DMS153 (cell line): Measurements from ENCODE around the gene OAS1.
A peak's percentile ranks its signal among the peaks of the same experiment; 100 is the strongest.
"Not testable (repeated sequence)": the region's sequence is repeated elsewhere in the genome, so short reads cannot be mapped to it uniquely, and the experiment has no call there.

Experiments
- DNase-seq: peaks from one replicate; lab custom pipeline; 2025; lab: John Stamatoyannopoulos, UW

OAS1 gene

GRCh38 chr12:112936927-112937326, 30.2 kb downstream of the OAS1 start:
- DNase-seq, result peak; percentile 44

GRCh38 chr12:112937741-112938719, 31.3 kb downstream of the OAS1 start, which contains the start of gene OAS3:
OAS3 (plus strand) TSS chr12:112938474; CDS start chr12:112938531, 57 bp downstream.
- DNase-seq, result peak; percentile 78

- no peak for DNase-seq
These were observed 32.0 kb downstream of the OAS1 start for GRCh38 chr12:112938751-112939150.

GRCh38 chr12:112939761-112940381, 33.1 kb downstream of the OAS1 start:
- no peak for DNase-seq

GRCh38 chr12:112941528-112942335, 35.0 kb downstream of the OAS1 start:
- DNase-seq, result no peak

- DNase-seq, result no peak
These were observed 35.8 kb downstream of the OAS1 start for GRCh38 chr12:112942572-112942971.

GRCh38 chr12:112944024-112944690, 37.4 kb downstream of the OAS1 start:
- DNase-seq, result no peak

- no peak for DNase-seq
These were observed 38.8 kb downstream of the OAS1 start for GRCh38 chr12:112945515-112945914.

GRCh38 chr12:112946236-112947000, 39.7 kb downstream of the OAS1 start:
- DNase-seq, result no peak

GRCh38 chr12:112947314-112947713, 40.6 kb downstream of the OAS1 start:
- no peak for DNase-seq

- no peak for DNase-seq
These were observed 41.0 kb downstream of the OAS1 start for GRCh38 chr12:112947761-112948160.

- no peak for DNase-seq
These were observed 42.0 kb downstream of the OAS1 start for GRCh38 chr12:112948806-112949205.

- no peak for DNase-seq
These were observed 43.9 kb downstream of the OAS1 start for GRCh38 chr12:112950701-112951100.

GRCh38 chr12:112957125-112957524, 50.4 kb downstream of the OAS1 start:
- DNase-seq, result not testable (repeated sequence)

GRCh38 chr12:112961074-112961473, 54.3 kb downstream of the OAS1 start:
- DNase-seq, result no peak

GRCh38 chr12:112961536-112961935, 54.8 kb downstream of the OAS1 start:
- DNase-seq, result no peak

GRCh38 chr12:112962561-112962960, 55.8 kb downstream of the OAS1 start:
- DNase-seq, result no peak

- DNase-seq, result no peak
These were observed 56.6 kb downstream of the OAS1 start for GRCh38 chr12:112963227-112963861.

GRCh38 chr12:112964067-112964670, 57.4 kb downstream of the OAS1 start:
- no peak for DNase-seq

GRCh38 chr12:112964915-112965314, 58.2 kb downstream of the OAS1 start:
- no peak for DNase-seq
